HUES48 (cell line): Measurements from ENCODE around the gene PMFBP1.

ENCODE experiments used
- H3K27ac ChIP-seq: one replicate; pipeline ENCODE4 v1.7.0; 2013; ENCODE audit warnings: low read depth, low read length, inconsistent platforms
- H3K27me3 ChIP-seq: 2 replicates; pipeline ENCODE4 v1.6.1; 2013; ENCODE audit warnings: mild to moderate bottlenecking, low read length; ENCODE audit not compliant: control insufficient read depth, insufficient read depth
- H3K36me3 ChIP-seq: 2 replicates; pipeline ENCODE4 v1.6.1; 2013; ENCODE audit warnings: low read length; ENCODE audit not compliant: control insufficient read depth, insufficient read depth
- H3K4me1 ChIP-seq: 2 replicates; pipeline ENCODE4 v1.6.1; 2013; ENCODE audit warnings: mild to moderate bottlenecking, low read length; ENCODE audit not compliant: control insufficient read depth, insufficient read depth
- H3K4me3 ChIP-seq: 2 replicates; pipeline ENCODE4 v1.5.1; 2013; ENCODE audit warnings: mild to moderate bottlenecking, low read depth, low read length
- H3K9ac ChIP-seq: 2 replicates; pipeline ENCODE4 v1.6.1; 2013; ENCODE audit warnings: mild to moderate bottlenecking, low read depth, low read length, moderate library complexity
- H3K9me3 ChIP-seq: 2 replicates; pipeline ENCODE4 v1.6.1; 2013; ENCODE audit warnings: low read length; ENCODE audit not compliant: control insufficient read depth, insufficient read depth

PMFBP1 gene

GRCh38 chr16:72112906-72113615, 58.9 kb downstream of the PMFBP1 start:
- Histone ChIP-seq H3K4me3 (no peak overlapping the region), H3K27me3 (no peaks in the 10 kb centered on the region), H3K4me1 (no peaks in the 10 kb centered on the region), H3K36me3 (peaks cover 47% of the 10 kb centered on the region), H3K27ac (no peak overlapping the region), H3K9ac (no peak overlapping the region), H3K9me3 (no peaks in the 10 kb centered on the region)

- Histone ChIP-seq H3K36me3 (peaks cover 53% of the 10 kb centered on the region), H3K4me3 (no peak overlapping the region), H3K27me3 (no peaks in the 10 kb centered on the region), H3K9ac (no peak overlapping the region), H3K27ac (no peak overlapping the region), H3K4me1 (no peaks in the 10 kb centered on the region), H3K9me3 (no peaks in the 10 kb centered on the region)
Measured at GRCh38 chr16:72112452-72112792, 59.5 kb downstream of the PMFBP1 start.

- H3K9me3 ChIP-seq: no peaks in the 10 kb centered on the region
- H3K36me3 ChIP-seq: peaks cover 58% of the 10 kb centered on the region
- H3K27ac ChIP-seq: no peak overlapping the region
- H3K4me1 ChIP-seq: no peaks in the 10 kb centered on the region
- H3K9ac ChIP-seq: no peak overlapping the region
- H3K4me3 ChIP-seq: no peak overlapping the region
- no peaks in the 10 kb centered on the region for H3K27me3 ChIP-seq
Measured at GRCh38 chr16:72111657-72112451, 60.1 kb downstream of the PMFBP1 start.

GRCh38 chr16:72110662-72111615, 61.0 kb downstream of the PMFBP1 start:
- H3K4me1 ChIP-seq: no peaks in the 10 kb centered on the region
- H3K4me3 ChIP-seq: no peak overlapping the region
- no peaks in the 10 kb centered on the region for H3K9me3 ChIP-seq
- H3K27me3 ChIP-seq: no peaks in the 10 kb centered on the region
- no peak overlapping the region for H3K27ac ChIP-seq
- H3K9ac ChIP-seq: no peak overlapping the region
- peaks cover 65% of the 10 kb centered on the region for H3K36me3 ChIP-seq

- H3K4me1 ChIP-seq: no peaks in the 10 kb centered on the region
- H3K4me3 ChIP-seq: no peak overlapping the region
- peaks cover 74% of the 10 kb centered on the region for H3K36me3 ChIP-seq
- H3K9ac ChIP-seq: no peak overlapping the region
- H3K9me3 ChIP-seq: no peaks in the 10 kb centered on the region
- H3K27me3 ChIP-seq: no peaks in the 10 kb centered on the region
- H3K27ac ChIP-seq: no peak overlapping the region
Measured at GRCh38 chr16:72109966-72110530, 61.9 kb downstream of the PMFBP1 start.

- Histone ChIP-seq H3K9ac (no peak overlapping the region), H3K4me1 (no peaks in the 10 kb centered on the region), H3K27ac (no peak overlapping the region), H3K4me3 (no peak overlapping the region), H3K27me3 (no peaks in the 10 kb centered on the region), H3K9me3 (no peaks in the 10 kb centered on the region), H3K36me3 (peaks cover 81% of the 10 kb centered on the region)
Measured at GRCh38 chr16:72109300-72109699, 62.7 kb downstream of the PMFBP1 start.

GRCh38 chr16:72108353-72109102, 63.4 kb downstream of the PMFBP1 start:
- H3K4me1 ChIP-seq: no peaks in the 10 kb centered on the region
- H3K27me3 ChIP-seq: no peaks in the 10 kb centered on the region
- H3K9me3 ChIP-seq: no peaks in the 10 kb centered on the region
- H3K4me3 ChIP-seq: no peak overlapping the region
- no peak overlapping the region for H3K27ac ChIP-seq
- H3K9ac ChIP-seq: no peak overlapping the region
- H3K36me3 ChIP-seq: peaks cover 89% of the 10 kb centered on the region

- no peak overlapping the region for H3K27ac ChIP-seq
- H3K4me3 ChIP-seq: no peak overlapping the region
- no peaks in the 10 kb centered on the region for H3K9me3 ChIP-seq
- H3K4me1 ChIP-seq: no peaks in the 10 kb centered on the region
- no peak overlapping the region for H3K9ac ChIP-seq
- H3K27me3 ChIP-seq: no peaks in the 10 kb centered on the region
- peaks cover 97% of the 10 kb centered on the region for H3K36me3 ChIP-seq
Measured at GRCh38 chr16:72107371-72107770, 64.6 kb downstream of the PMFBP1 start.

GRCh38 chr16:72105978-72106377, 66.0 kb downstream of the PMFBP1 start:
- H3K27ac ChIP-seq: no peak overlapping the region
- H3K27me3 ChIP-seq: no peaks in the 10 kb centered on the region
- no peak overlapping the region for H3K9ac ChIP-seq
- peaks cover 97% of the 10 kb centered on the region for H3K36me3 ChIP-seq
- no peaks in the 10 kb centered on the region for H3K9me3 ChIP-seq
- no peaks in the 10 kb centered on the region for H3K4me1 ChIP-seq
- no peak overlapping the region for H3K4me3 ChIP-seq

GRCh38 chr16:72104905-72105304, 67.0 kb downstream of the PMFBP1 start:
- H3K36me3 ChIP-seq: peaks cover 97% of the 10 kb centered on the region
- H3K4me1 ChIP-seq: no peaks in the 10 kb centered on the region
- H3K9me3 ChIP-seq: no peaks in the 10 kb centered on the region
- no peak overlapping the region for H3K27ac ChIP-seq
- H3K4me3 ChIP-seq: no peak overlapping the region
- no peaks in the 10 kb centered on the region for H3K27me3 ChIP-seq
- H3K9ac ChIP-seq: no peak overlapping the region
